Ishikawa (cell line): ENCODE results near the gene MN1.
A peak's percentile ranks its signal among the peaks of the same experiment; 100 is the strongest.

Experiments
- CEBPB ChIP-seq: IDR thresholded peaks from 2 replicates; pipeline ENCODE4 v1.6.1; 2012
- CREB1 ChIP-seq: IDR thresholded peaks from 2 replicates; pipeline ENCODE4 v1.6.1; 2012; ENCODE audit warnings: low read depth
- EGR1 ChIP-seq: IDR thresholded peaks from 2 replicates; pipeline ENCODE4 v1.6.1; 2012
- EP300 ChIP-seq: IDR thresholded peaks from 2 replicates; pipeline ENCODE4 v1.6.1; 2012; ENCODE audit warnings: borderline replicate concordance
- FOXM1 ChIP-seq: IDR thresholded peaks from 2 replicates; pipeline ENCODE4 v1.6.1; 2012; ENCODE audit warnings: low read depth, borderline replicate concordance
- MAX ChIP-seq: IDR thresholded peaks from 2 replicates; pipeline ENCODE4 v1.6.1; 2012
- NFIC ChIP-seq: IDR thresholded peaks from 2 replicates; pipeline ENCODE4 v1.6.1; 2012
- RAD21 ChIP-seq: IDR thresholded peaks from 2 replicates; pipeline ENCODE4 v1.6.1; 2012; ENCODE audit warnings: low read depth
- REST ChIP-seq: IDR thresholded peaks from 2 replicates; pipeline ENCODE4 v1.6.1; 2012; ENCODE audit warnings: low read depth, mild to moderate bottlenecking
- TAF1 ChIP-seq: IDR thresholded peaks from 2 replicates; pipeline ENCODE4 v1.6.1; 2012; ENCODE audit warnings: low read depth, mild to moderate bottlenecking
- TCF12 ChIP-seq: IDR thresholded peaks from 2 replicates; pipeline ENCODE4 v1.6.1; 2012; ENCODE audit warnings: low read depth
- TEAD4 ChIP-seq: IDR thresholded peaks from 2 replicates; pipeline ENCODE4 v1.6.1; 2012
- USF1 ChIP-seq: IDR thresholded peaks from 2 replicates; pipeline ENCODE4 v1.6.1; 2012
- YY1 ChIP-seq: IDR thresholded peaks from 2 replicates; pipeline ENCODE4 v1.6.1; 2012; ENCODE audit warnings: low read depth
- ZBTB7A ChIP-seq: IDR thresholded peaks from 2 replicates; pipeline ENCODE4 v1.6.1; 2012; ENCODE audit warnings: low read depth

Gene MN1

GRCh38 chr22:27802346-27803073, 954 bp upstream of the MN1 start:
- no peak for TF ChIP-seq NFIC
- no peak for TF ChIP-seq USF1
- TF ChIP-seq TEAD4: no peak
- no peak for TF ChIP-seq ZBTB7A
- TF ChIP-seq TAF1: no peak
- TF ChIP-seq YY1: no peak
- TF ChIP-seq EGR1: no peak
- no peak for TF ChIP-seq RAD21
- TF ChIP-seq TCF12: no peak
- no peak for TF ChIP-seq CREB1
- no peak for TF ChIP-seq FOXM1

- TF ChIP-seq TAF1 (no peak), MAX (peak; percentile 47; the same call in 1 of the 2 replicates)
Observed at GRCh38 chr22:27801202-27801615, 347 bp downstream of the MN1 start.

- TF ChIP-seq NFIC (0 out of 2 replicates have a peak, but pooled peaks have one; percentile 3), ZBTB7A (no peak; the same call in 1 of the 2 replicates)
Observed at GRCh38 chr22:27800250-27801201, 1.0 kb downstream of the MN1 start.

GRCh38 chr22:27799827-27800249, 1.7 kb downstream of the MN1 start:
- TF ChIP-seq TEAD4 (no peak), TAF1 (no peak), RAD21 (no peak), REST (no peak), EGR1 (no peak), FOXM1 (no peak), EP300 (0 out of 2 replicates have a peak, but pooled peaks have one; percentile 7), MAX (peak; percentile 70), CREB1 (no peak), NFIC (peak; percentile 42; the same call in 1 of the 2 replicates), USF1 (no peak), TCF12 (no peak), YY1 (no peak), CEBPB (no peak), ZBTB7A (0 out of 2 replicates have a peak, but pooled peaks have one; percentile 38)

- TF ChIP-seq TEAD4 (no peak), TCF12 (no peak), YY1 (no peak), NFIC (no peak), FOXM1 (no peak), CEBPB (no peak), EP300 (no peak), RAD21 (no peak), REST (no peak), TAF1 (no peak), EGR1 (no peak), USF1 (no peak)
Observed at GRCh38 chr22:27799015-27799826, 2.3 kb downstream of the MN1 start.
